ENCODE measurements around the gene CCN6.

- no peak for TF ChIP-seq RAD21 (IDR thresholded peaks at IDR 0.05)
- TF ChIP-seq CTCF (IDR thresholded peaks at IDR 0.05; ENCODE audit: low read depth, low read length, missing input control), result no peak
- TF ChIP-seq YY1 (IDR thresholded peaks at IDR 0.05), result no peak
- no peak for TF ChIP-seq JUND (IDR thresholded peaks at IDR 0.05)
- TF ChIP-seq ATF3 (IDR thresholded peaks at IDR 0.05), result no peak
- no peak for TF ChIP-seq MAX (IDR thresholded peaks at IDR 0.05)
- TF ChIP-seq TAF1 (conservative IDR thresholded peaks at IDR 0.05), result no peak
- no peak for TF ChIP-seq ZBTB33 (IDR thresholded peaks at IDR 0.05)
- TF ChIP-seq FOXA1 (IDR thresholded peaks at IDR 0.05), result no peak
- TF ChIP-seq GABPA (IDR thresholded peaks at IDR 0.05 in 1 of 2, conservative IDR thresholded peaks at IDR 0.05 in 1 of 2), result no peak
- TF ChIP-seq REST (IDR thresholded peaks at IDR 0.05), result no peak
- TF ChIP-seq SP1 (IDR thresholded peaks at IDR 0.05), result no peak
- no peak for TF ChIP-seq HNF4A (conservative IDR thresholded peaks at IDR 0.05)
These were observed 49.5 kb upstream of the CCN6 start for GRCh38 chr6:112004201-112005012.

All from liver (tissue), 3 donors.